NCI-H446 treated with DMSO at 0.1 percent for 48 hours (cell line): ENCODE results near the gene AJAP1.
"Not testable (repeated sequence)": the region's sequence is repeated elsewhere in the genome, so short reads cannot be mapped to it uniquely, and the experiment has no call there.

ENCODE experiments used
- DNase-seq: peaks from one replicate; lab custom pipeline; 2025; lab: John Stamatoyannopoulos, UW

The AJAP1 gene

GRCh38 chr1:4657960-4658541 lies 3.6 kb downstream of the AJAP1 start:
- no peak for DNase-seq

GRCh38 chr1:4658643-4659628 lies 4.5 kb downstream of the AJAP1 start:
- no peak for DNase-seq

- no peak for DNase-seq
Measured at GRCh38 chr1:4660917-4661594, 6.6 kb downstream of the AJAP1 start.

GRCh38 chr1:4661595-4661917 lies 7.1 kb downstream of the AJAP1 start:
- DNase-seq = no peak

GRCh38 chr1:4662168-4662567 lies 7.8 kb downstream of the AJAP1 start:
- DNase-seq = no peak

GRCh38 chr1:4662723-4663122 lies 8.3 kb downstream of the AJAP1 start:
- no peak for DNase-seq

- no peak for DNase-seq
Measured at GRCh38 chr1:4664095-4664494, 9.7 kb downstream of the AJAP1 start.

- DNase-seq = no peak
Measured at GRCh38 chr1:4664606-4665005, 10.2 kb downstream of the AJAP1 start.

- DNase-seq = no peak
Measured at GRCh38 chr1:4665456-4665855, 11.0 kb downstream of the AJAP1 start.

- not testable (repeated sequence) for DNase-seq
Measured at GRCh38 chr1:4666683-4667082, 12.3 kb downstream of the AJAP1 start.

GRCh38 chr1:4668743-4669700 lies 14.6 kb downstream of the AJAP1 start:
- DNase-seq = no peak

- DNase-seq = no peak
Measured at GRCh38 chr1:4670265-4670664, 15.9 kb downstream of the AJAP1 start.

- DNase-seq = no peak
Measured at GRCh38 chr1:4671828-4672227, 17.4 kb downstream of the AJAP1 start.

- no peak for DNase-seq
Measured at GRCh38 chr1:4673494-4673893, 19.1 kb downstream of the AJAP1 start.

- no peak for DNase-seq
Measured at GRCh38 chr1:4674117-4674516, 19.7 kb downstream of the AJAP1 start.

- no peak for DNase-seq
Measured at GRCh38 chr1:4674676-4675075, 20.3 kb downstream of the AJAP1 start.

- no peak for DNase-seq
Measured at GRCh38 chr1:4675454-4676186, 21.2 kb downstream of the AJAP1 start.

- no peak for DNase-seq
Measured at GRCh38 chr1:4676253-4676652, 21.8 kb downstream of the AJAP1 start.

- DNase-seq = no peak
Measured at GRCh38 chr1:4677608-4678007, 23.2 kb downstream of the AJAP1 start.

GRCh38 chr1:4678066-4678717 lies 23.8 kb downstream of the AJAP1 start:
- DNase-seq = no peak

GRCh38 chr1:4681026-4681425 lies 26.6 kb downstream of the AJAP1 start:
- DNase-seq = no peak
